AG04449 (cell line): ENCODE results near the gene ZNF346.

Experiments
- CTCF ChIA-PET: fragments of 350-600 bp; formaldehyde crosslinking; extraction: SDS; loops from one replicate; lab custom pipeline; 2021; ENCODE audit warnings: antibody characterized with exemption; lab: Yijun Ruan, JAX
- POLR2A ChIA-PET: fragments of 400-600, 350-600 bp; formaldehyde crosslinking; extraction: SDS; loops from one replicate; lab custom pipeline; 2020; ENCODE audit warnings: antibody characterized with exemption, inconsistent platforms; lab: Yijun Ruan, JAX
- DNase-seq: peaks from one replicate; pipeline ENCODE4 v3.0.0-alpha.2; 2010; ENCODE audit warnings: low read depth, low spot score
- H3K4me3 ChIP-seq: 2 replicates; pipeline ENCODE4 v1.5.1; 2011; ENCODE audit warnings: low read depth, mild to moderate bottlenecking, control low read depth, low read length
- TF ChIP-seq, protein P1 (sequence below): IDR thresholded peaks from one replicate; pipeline ENCODE4 v1.5.1; 2011; ENCODE audit warnings: mild to moderate bottlenecking, moderate library complexity, low read length, control low read depth, inconsistent platforms; ENCODE audit not compliant: insufficient read depth; ENCODE audit errors: missing control alignments

Gene ZNF346

DNA sequence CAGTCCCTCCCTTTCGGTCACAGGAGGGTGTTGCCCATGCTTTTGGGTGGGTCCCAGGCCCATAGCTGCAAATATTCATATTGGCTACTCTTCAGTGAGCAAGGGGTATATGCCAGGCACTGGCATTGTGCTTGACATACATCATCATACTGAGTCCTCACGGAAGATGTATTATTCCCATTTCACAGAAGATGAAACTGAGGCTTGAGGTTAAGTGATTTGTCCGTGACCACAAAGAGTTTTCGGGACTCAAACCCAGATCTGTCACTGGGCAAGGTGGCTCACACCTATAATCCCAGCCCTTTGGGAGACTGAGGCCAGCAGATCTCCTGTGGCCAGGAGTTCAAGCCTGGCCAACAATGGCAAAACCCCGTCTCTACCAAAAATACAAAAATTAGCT lies 57.8 kb downstream of the ZNF346 start:
- ChIA-PET CTCF (interaction anchor here (1.6 to 12.3 kb wide), 2 partner anchors 10 to 33 kb away, joined by 6 to 189 read pairs; no protein-coding TSS in a partner anchor), POLR2A (interaction anchor here (0.7 kb wide), 1 partner anchor 433 kb away, joined by 5 read pairs; the partner anchor contains the start of gene TSPAN17)
- H3K4me3 ChIP-seq = no peak overlapping the region
- DNase-seq = no peak
- TF ChIP-seq, protein P1, sequence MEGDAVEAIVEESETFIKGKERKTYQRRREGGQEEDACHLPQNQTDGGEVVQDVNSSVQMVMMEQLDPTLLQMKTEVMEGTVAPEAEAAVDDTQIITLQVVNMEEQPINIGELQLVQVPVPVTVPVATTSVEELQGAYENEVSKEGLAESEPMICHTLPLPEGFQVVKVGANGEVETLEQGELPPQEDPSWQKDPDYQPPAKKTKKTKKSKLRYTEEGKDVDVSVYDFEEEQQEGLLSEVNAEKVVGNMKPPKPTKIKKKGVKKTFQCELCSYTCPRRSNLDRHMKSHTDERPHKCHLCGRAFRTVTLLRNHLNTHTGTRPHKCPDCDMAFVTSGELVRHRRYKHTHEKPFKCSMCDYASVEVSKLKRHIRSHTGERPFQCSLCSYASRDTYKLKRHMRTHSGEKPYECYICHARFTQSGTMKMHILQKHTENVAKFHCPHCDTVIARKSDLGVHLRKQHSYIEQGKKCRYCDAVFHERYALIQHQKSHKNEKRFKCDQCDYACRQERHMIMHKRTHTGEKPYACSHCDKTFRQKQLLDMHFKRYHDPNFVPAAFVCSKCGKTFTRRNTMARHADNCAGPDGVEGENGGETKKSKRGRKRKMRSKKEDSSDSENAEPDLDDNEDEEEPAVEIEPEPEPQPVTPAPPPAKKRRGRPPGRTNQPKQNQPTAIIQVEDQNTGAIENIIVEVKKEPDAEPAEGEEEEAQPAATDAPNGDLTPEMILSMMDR = no peak

DNA sequence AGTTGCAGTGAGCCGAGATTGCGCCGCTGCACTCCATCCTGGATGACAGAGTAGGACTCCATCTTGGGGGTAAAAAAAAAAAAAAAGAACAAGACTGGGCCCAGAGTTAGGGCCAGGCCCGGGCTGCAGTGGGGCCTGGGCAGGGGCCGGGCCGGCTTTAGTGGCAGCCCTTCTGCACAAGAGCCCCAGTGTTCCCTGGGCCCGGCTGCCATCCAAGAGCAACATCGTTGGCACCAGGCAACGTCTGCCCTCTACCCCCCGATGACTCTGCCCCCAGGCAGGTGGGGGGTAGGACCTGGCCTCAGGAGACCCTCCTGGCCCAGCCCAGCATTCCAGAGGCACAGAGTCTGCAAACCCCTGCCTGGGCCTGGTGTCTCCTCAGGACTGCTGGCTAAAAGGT lies 59.4 kb downstream of the ZNF346 start:
- CTCF ChIA-PET = interaction anchor here (1.0 to 12.3 kb wide), 3 partner anchors 12 to 421 kb away, joined by 4 to 189 read pairs (median 4); no protein-coding TSS in a partner anchor
- no peak for DNase-seq
- H3K4me3 ChIP-seq = no peak overlapping the region
- TF ChIP-seq, protein P1 = no peak
- POLR2A ChIA-PET = interaction anchor here (1.2 kb wide), 1 partner anchor 77 kb away, joined by 3 read pairs; no protein-coding TSS in a partner anchor

DNA sequence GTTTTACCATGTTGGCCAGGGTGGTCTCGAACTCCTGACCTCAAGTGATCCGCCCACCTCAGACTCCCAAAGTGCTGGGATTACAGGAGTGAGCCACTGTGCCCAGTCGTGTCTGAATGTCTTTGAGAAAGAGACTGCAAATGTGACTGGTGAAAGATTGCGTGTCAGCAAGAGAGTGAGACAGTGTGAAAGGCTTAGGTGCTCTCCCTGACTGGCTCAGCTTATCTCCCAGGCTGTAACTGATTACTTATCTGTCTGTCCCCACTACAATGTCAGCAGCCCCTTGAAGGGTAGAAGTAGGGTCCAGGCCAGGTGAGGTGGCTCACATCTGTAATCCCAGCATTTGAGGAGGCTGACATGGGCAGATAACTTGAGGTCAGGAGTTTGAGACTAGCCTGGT lies 60.9 kb downstream of the ZNF346 start:
- DNase-seq = no peak
- CTCF ChIA-PET = interaction anchor here (1.1 to 12.3 kb wide), 2 partner anchors 13 to 15 kb away, joined by 3 to 189 read pairs; no protein-coding TSS in a partner anchor

DNA sequence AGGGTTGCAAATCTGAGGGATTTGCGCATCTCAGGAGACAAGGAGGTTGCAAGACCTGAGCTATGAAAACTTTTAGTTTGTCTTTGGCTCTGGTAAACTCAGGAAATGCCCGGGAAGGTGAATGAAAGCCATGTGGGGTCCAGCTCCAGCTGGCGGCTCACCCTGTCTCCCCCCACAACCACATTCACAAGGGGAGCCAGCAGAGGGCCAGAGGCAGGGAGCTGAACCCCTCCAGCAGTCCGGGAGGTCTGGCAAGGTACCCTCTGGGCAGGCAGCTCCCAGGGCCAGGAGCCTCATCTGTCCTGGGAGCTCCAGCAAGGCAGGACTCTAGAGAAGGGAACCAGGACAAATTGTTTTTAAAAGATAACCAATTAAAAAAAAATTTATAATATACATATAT lies 61.7 kb downstream of the ZNF346 start:
- CTCF ChIA-PET = interaction anchor here (0.8 to 12.3 kb wide), 5 partner anchors 14 to 424 kb away, joined by 3 to 189 read pairs (median 4); no protein-coding TSS in a partner anchor
- TF ChIP-seq, protein P1 = no peak
- no peak for DNase-seq
- H3K4me3 ChIP-seq = no peak overlapping the region
- POLR2A ChIA-PET = no interaction called here

More for the DNA sequence above, 60.9 kb downstream of the ZNF346 start:
- no peak overlapping the region for H3K4me3 ChIP-seq
- POLR2A ChIA-PET = no interaction called here
- TF ChIP-seq, protein P1 = no peak

DNA sequence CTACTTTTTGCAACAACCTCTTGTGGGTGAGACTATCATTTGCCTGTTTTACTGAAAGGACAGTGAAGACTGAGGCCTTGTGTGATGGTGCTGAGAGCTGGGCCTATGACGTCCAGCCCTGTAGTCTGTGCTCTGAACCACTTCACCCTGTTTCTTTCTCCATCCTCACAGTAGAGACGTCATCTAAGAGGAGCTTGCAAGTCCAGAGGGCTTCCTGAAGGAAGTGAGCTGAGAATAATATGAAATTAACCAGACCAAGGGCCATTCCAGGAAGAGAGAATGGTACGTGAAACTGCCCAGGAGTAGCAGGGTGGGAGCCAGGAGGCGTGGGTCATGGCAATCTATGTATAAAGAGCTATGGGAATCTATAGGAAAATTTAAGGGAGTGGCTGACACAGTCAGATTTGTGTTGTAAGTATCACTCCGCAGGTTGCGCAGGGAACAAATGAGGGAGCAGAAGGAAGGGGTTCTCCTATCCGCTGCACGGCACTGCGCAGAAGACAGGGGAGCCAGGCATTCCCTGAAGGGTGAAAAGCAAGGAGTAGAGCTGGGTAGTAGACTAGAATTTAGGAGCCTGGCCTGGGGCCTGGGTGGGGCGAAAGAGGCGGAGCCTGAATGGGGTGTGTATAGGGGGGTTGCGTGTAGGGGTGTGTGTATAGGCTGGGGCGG lies 63.6 kb downstream of the ZNF346 start:
- no peak for DNase-seq
- CTCF ChIA-PET = interaction anchor here (0.9 to 12.3 kb wide), 6 partner anchors 8 to 426 kb away, joined by 3 to 189 read pairs (median 11); no protein-coding TSS in a partner anchor
- TF ChIP-seq, protein P1 = no peak
- H3K4me3 ChIP-seq = no peak overlapping the region
- POLR2A ChIA-PET = no interaction called here

DNA sequence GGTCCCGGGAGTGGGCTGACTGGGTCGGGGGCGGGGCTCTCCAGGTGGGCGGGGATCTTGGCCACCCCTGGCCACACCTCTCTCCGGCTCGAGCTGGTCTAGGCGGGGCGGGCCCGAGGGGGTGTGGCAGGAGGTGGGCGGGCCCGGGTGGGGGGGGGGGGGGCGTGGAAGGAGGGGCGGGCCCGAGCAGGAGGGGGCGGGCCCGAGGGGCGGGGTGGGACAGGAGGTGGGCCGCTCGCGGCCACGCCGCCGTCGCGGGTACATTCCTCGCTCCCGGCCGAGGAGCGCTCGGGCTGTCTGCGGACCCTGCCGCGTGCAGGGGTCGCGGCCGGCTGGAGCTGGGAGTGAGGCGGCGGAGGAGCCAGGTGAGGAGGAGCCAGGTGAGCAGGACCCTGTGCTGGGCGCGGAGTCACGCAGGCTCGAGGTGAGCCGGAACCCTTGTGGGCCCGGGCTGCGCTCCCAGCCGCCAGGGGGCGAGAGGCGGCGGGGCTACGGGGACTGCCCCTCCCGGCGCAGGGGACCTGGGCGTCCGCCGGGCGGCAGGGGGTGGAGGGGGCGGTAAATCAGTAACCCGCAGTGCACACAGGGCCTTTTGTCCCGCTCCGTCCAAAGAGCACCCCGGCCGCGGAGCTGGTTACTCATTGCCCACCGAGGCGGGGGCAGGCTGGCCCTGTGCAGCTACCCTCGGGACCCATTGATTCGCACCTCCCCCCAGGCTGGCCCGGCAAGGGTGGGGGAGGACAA lies 64.3 kb downstream of the ZNF346 start, which contains the start of gene FGFR4:
Gene FGFR4 (plus strand): TSS at position 262 of the 744 bp plus-strand sequence. CDS start 2,688 bp downstream, outside the sequence.
- CTCF ChIA-PET = interaction anchor here (0.7 to 12.3 kb wide), 7 partner anchors 8 to 1357 kb away, joined by 3 to 189 read pairs (median 7); no protein-coding TSS in a partner anchor
- TF ChIP-seq, protein P1 = peak; percentile 56
- DNase-seq = no peak
- peak within 1 kb of the TSS; percentile 49 for H3K4me3 ChIP-seq
- POLR2A ChIA-PET = no interaction called here
